ENCODE results near the gene HEXIM2. TPM values are rescaled to one million over a fixed set of nuclear protein-coding genes. Genes with fewer than 3 reads are reported as not detected.
"Not testable (repeated sequence)": the region's sequence is repeated elsewhere in the genome, so short reads cannot be mapped to it uniquely, and the experiment has no call there.

The HEXIM2 gene
- total and polyA plus RNA-seq, 2 of the 13 experiments (the other 11 are each of a cell fraction or from before 2014, with no cell fraction given) = 27.1 to 32.4 TPM

DNA sequence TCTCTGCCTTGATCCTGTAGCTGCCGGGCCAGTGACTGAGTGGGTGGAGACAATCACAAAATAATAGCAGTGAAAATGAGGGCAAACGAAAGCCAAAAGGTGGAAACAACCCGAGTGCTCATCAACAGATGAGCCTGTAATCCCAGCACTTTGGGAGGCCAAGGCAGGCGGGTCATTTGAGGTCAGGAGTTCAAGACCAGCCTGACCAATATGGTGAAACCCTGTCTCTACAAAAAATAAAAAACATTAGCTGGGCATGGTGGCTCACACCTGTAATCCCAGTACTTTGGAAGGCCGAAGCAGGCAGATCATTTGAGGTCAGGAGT is 36.9 kb upstream of the HEXIM2 start:
- H3K27me3 ChIP-seq (ENCODE audit: control insufficient read depth in 1 of 2, insufficient read depth in 2 of 2, low read length in 2 of 2); H2AFZ ChIP-seq (ENCODE audit: low read length); H3K79me2 ChIP-seq (ENCODE audit: insufficient read depth, low read length); intact Hi-C loops (cut with micrococcal nuclease; ENCODE audit: unreplicated experiment); FAIRE-seq; H3K36me3 ChIP-seq (replicated peaks in 1 of 2; ENCODE audit: control insufficient read depth in 1 of 2, insufficient read depth in 2 of 2, low read length in 2 of 2); in situ Hi-C loops (cut with HindIII; ENCODE audit: extremely low pct_ligation_motif_present, low pct_unique_long_range_greater_than_20kb); BruUV-seq (replicated peaks); H4K20me1 ChIP-seq (ENCODE audit: insufficient read depth, low read length); H3K9me3 ChIP-seq (ENCODE audit: low read length); ATAC-seq: not testable (repeated sequence)
- DNase-seq (ENCODE audit: low spot score) = peak; percentile 35
- 8% methylated on average over 5 of the region's 5 CpGs for WGBS (ENCODE audit: low lambda C conversion rate)
- Histone ChIP-seq H3K9ac (ENCODE audit: insufficient read depth, low read depth, low read length) (peak overlapping the region; percentile 56), H3K27ac (ENCODE audit: extremely low read length, insufficient read depth, low read length) (peak overlapping the region; percentile 63), H3K4me3 (replicated peaks in 1 of 3; ENCODE audit: insufficient read depth in 1 of 3, low read depth in 2 of 3, low read length in 3 of 3) (peak overlapping the region in 1 of 3 experiments; percentile 60; a peak in 1 of 6 replicates), H3K4me1 (ENCODE audit: insufficient read depth, low read length) (peaks cover 73% of the 10 kb centered on the region), H3K4me2 (ENCODE audit: low read depth, low read length) (peak overlapping the region; percentile 78)
- TF ChIP-seq RBAK (CRISPR knock-in tag; IDR thresholded peaks at IDR 0.05) = 0 out of 2 replicates have a peak, but pooled peaks have one; percentile 25
- TF ChIP-seq, protein P1, sequence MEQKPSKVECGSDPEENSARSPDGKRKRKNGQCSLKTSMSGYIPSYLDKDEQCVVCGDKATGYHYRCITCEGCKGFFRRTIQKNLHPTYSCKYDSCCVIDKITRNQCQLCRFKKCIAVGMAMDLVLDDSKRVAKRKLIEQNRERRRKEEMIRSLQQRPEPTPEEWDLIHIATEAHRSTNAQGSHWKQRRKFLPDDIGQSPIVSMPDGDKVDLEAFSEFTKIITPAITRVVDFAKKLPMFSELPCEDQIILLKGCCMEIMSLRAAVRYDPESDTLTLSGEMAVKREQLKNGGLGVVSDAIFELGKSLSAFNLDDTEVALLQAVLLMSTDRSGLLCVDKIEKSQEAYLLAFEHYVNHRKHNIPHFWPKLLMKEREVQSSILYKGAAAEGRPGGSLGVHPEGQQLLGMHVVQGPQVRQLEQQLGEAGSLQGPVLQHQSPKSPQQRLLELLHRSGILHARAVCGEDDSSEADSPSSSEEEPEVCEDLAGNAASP (CRISPR knock-in tag; IDR thresholded peaks at IDR 0.05; ENCODE audit: borderline replicate concordance) = peak; percentile 73; the same call in 1 of the 2 replicates
- TF ChIP-seq ZNF354B (CRISPR knock-in tag; IDR thresholded peaks at IDR 0.05) = 0 out of 2 replicates have a peak, but pooled peaks have one; percentile 20
- TF ChIP-seq ZNF512B (CRISPR knock-in tag; IDR thresholded peaks at IDR 0.05; ENCODE audit: borderline replicate concordance) = 0 out of 2 replicates have a peak, but pooled peaks have one; percentile 2
- 0 out of 2 replicates have a peak, but pooled peaks have one; percentile 14 for TF ChIP-seq HNF4A (CRISPR knock-in tag; IDR thresholded peaks at IDR 0.05)
- 0 out of 2 replicates have a peak, but pooled peaks have one; percentile 28 for TF ChIP-seq ZSCAN21 (CRISPR knock-in tag; IDR thresholded peaks at IDR 0.05; ENCODE audit: borderline replicate concordance)
- TF ChIP-seq SNAI1 (CRISPR knock-in tag; IDR thresholded peaks at IDR 0.05; ENCODE audit: borderline replicate concordance) = 0 out of 2 replicates have a peak, but pooled peaks have one; percentile 3
- 0 out of 2 replicates have a peak, but pooled peaks have one; percentile 40 for TF ChIP-seq ADNP (CRISPR knock-in tag; IDR thresholded peaks at IDR 0.05)
- peak; percentile 13; the same call in 1 of the 2 replicates for TF ChIP-seq SNAPC2 (CRISPR knock-in tag; IDR thresholded peaks at IDR 0.05)
- TF ChIP-seq CHD4 (IDR thresholded peaks at IDR 0.05; ENCODE audit: borderline replicate concordance, low read length) = peak; percentile 53; the same call in 1 of the 2 replicates
- TF ChIP-seq ZNF263 (CRISPR knock-in tag; IDR thresholded peaks at IDR 0.05) = peak; percentile 34; the same call in 1 of the 2 replicates
- TF ChIP-seq NR2C2 (CRISPR knock-in tag; IDR thresholded peaks at IDR 0.05; ENCODE audit: borderline replicate concordance) = peak; percentile 33; the same call in 1 of the 2 replicates
- TF ChIP-seq RXRA (CRISPR knock-in tag; IDR thresholded peaks at IDR 0.05) = 0 out of 2 replicates have a peak, but pooled peaks have one; percentile 9
- 0 out of 2 replicates have a peak, but pooled peaks have one; percentile 9 for TF ChIP-seq ZNF800 (CRISPR knock-in tag; IDR thresholded peaks at IDR 0.05)
- TF ChIP-seq ZEB1 (IDR thresholded peaks at IDR 0.05; ENCODE audit: insufficient replicate concordance, low read depth) = peak; percentile 13
- ChIA-PET CTCF (ENCODE audit: low intra/inter-chr PET ratio, low total read pairs) (interaction anchor here (2.0 kb wide), 1 partner anchor 10 kb away, joined by 8 read pairs; the partner anchor contains the start of gene ACBD4), POLR2A (interaction anchor here (0.7 to 5.1 kb wide), 5 partner anchors 10 to 47 kb away, joined by 3 to 27 read pairs (median 14); partner anchors contain the start of genes ACBD4, HEXIM1 and HEXIM2)
